ENCODE results near the gene DNAJB6. TPM values are rescaled to one million over a fixed set of nuclear protein-coding genes. Genes with fewer than 3 reads are reported as not detected.
"Not testable (repeated sequence)": the region's sequence is repeated elsewhere in the genome, so short reads cannot be mapped to it uniquely, and the experiment has no call there.

The DNAJB6 gene
- total RNA-seq, 1 donor from 2014 or later: 103 TPM

GRCh38 chr7:157444843-157445135 lies 108.0 kb downstream of the DNAJB6 start:
- intact Hi-C loops (cut with DNase I): no loop called here
- ATAC-seq: no peak

GRCh38 chr7:157445246-157445955 lies 108.6 kb downstream of the DNAJB6 start:
- H3K4me1 ChIP-seq: no peaks in the 10 kb centered on the region
- H3K4me3 ChIP-seq: no peak overlapping the region
- intact Hi-C loops (cut with DNase I): no loop called here
- DNase-seq (peak; percentile 11), ATAC-seq (no peak)
- no peaks in the 10 kb centered on the region for H3K36me3 ChIP-seq
- no peaks in the 10 kb centered on the region for H3K9me3 ChIP-seq
- no peaks in the 10 kb centered on the region for H3K27me3 ChIP-seq (ENCODE audit: low read depth)
- TF ChIP-seq, protein P1, sequence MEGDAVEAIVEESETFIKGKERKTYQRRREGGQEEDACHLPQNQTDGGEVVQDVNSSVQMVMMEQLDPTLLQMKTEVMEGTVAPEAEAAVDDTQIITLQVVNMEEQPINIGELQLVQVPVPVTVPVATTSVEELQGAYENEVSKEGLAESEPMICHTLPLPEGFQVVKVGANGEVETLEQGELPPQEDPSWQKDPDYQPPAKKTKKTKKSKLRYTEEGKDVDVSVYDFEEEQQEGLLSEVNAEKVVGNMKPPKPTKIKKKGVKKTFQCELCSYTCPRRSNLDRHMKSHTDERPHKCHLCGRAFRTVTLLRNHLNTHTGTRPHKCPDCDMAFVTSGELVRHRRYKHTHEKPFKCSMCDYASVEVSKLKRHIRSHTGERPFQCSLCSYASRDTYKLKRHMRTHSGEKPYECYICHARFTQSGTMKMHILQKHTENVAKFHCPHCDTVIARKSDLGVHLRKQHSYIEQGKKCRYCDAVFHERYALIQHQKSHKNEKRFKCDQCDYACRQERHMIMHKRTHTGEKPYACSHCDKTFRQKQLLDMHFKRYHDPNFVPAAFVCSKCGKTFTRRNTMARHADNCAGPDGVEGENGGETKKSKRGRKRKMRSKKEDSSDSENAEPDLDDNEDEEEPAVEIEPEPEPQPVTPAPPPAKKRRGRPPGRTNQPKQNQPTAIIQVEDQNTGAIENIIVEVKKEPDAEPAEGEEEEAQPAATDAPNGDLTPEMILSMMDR (IDR thresholded peaks at IDR 0.05): no peak
- no peak overlapping the region for H3K27ac ChIP-seq

More at GRCh38 chr7:157444843-157445135, 108.0 kb downstream of the DNAJB6 start:
- no peaks in the 10 kb centered on the region for H3K9me3 ChIP-seq
- DNase-seq: peak; percentile 23
- no peaks in the 10 kb centered on the region for H3K36me3 ChIP-seq
- no peaks in the 10 kb centered on the region for H3K27me3 ChIP-seq (ENCODE audit: low read depth)
- H3K4me1 ChIP-seq: no peaks in the 10 kb centered on the region
- TF ChIP-seq, protein P1 (IDR thresholded peaks at IDR 0.05): no peak
- H3K4me3 ChIP-seq: no peak overlapping the region
- H3K27ac ChIP-seq: no peak overlapping the region

DNA sequence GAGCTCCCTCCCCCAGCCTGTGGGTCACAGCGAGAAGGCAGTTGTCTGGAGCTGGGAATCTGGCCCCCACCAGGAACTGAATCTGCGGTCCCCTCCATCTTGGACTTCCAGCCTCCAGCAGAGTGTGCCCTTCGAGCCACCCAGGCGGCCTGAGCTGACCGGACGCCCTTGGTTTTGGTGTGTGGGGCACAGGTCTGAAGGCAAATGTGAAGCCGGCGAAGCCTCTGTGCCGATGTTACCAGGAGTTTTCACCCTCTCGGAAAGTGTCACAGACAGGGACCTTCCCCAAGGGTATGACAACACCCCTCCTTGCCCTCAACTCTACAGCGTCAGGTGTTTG lies 109.1 kb downstream of the DNAJB6 start:
- no peaks in the 10 kb centered on the region for H3K27me3 ChIP-seq (ENCODE audit: low read depth)
- no peak overlapping the region for H3K4me3 ChIP-seq
- no peaks in the 10 kb centered on the region for H3K36me3 ChIP-seq
- peak; percentile 26 for DNase-seq
- no peak for ATAC-seq
- intact Hi-C loops (cut with DNase I): no loop called here
- TF ChIP-seq, protein P1 (IDR thresholded peaks at IDR 0.05): no peak
- no peaks in the 10 kb centered on the region for H3K9me3 ChIP-seq
- no peaks in the 10 kb centered on the region for H3K4me1 ChIP-seq
- no peak overlapping the region for H3K27ac ChIP-seq

DNA sequence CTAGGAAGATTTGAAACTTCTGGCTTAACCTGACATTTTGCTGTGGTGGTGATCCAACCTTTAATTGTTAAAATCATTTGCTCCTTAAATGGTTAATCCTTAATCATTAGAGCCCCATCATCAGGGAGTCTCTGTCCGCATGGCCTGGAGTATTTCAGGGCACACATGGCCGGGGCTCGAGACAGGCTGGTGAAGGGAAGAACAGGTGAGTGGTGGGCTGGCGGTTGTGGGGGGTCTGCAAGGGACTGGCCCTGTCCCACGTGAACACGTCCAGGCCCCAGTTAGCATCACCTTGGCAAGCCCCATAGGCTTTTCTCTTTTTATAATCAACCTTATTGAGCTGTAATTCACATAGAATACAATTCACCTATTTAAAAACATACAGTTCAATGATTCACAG lies 109.5 kb downstream of the DNAJB6 start:
- Histone ChIP-seq H3K9me3 (no peaks in the 10 kb centered on the region), H3K4me1 (no peaks in the 10 kb centered on the region), H3K4me3 (no peak overlapping the region), H3K27me3 (ENCODE audit: low read depth) (no peaks in the 10 kb centered on the region), H3K27ac (no peak overlapping the region), H3K36me3 (no peaks in the 10 kb centered on the region)
- DNase-seq (peak; percentile 36), ATAC-seq (no peak)
- intact Hi-C loops (cut with DNase I): no loop called here
- TF ChIP-seq, protein P1 (IDR thresholded peaks at IDR 0.05): no peak

GRCh38 chr7:157454003-157454402 lies 117.2 kb downstream of the DNAJB6 start:
- peak; percentile 15 for DNase-seq
- ATAC-seq; H3K4me1 ChIP-seq; H3K36me3 ChIP-seq; H3K9me3 ChIP-seq; H3K27me3 ChIP-seq (ENCODE audit: low read depth); H3K27ac ChIP-seq; H3K4me3 ChIP-seq; intact Hi-C loops (cut with DNase I): not testable (repeated sequence)

- no peaks in the 10 kb centered on the region for H3K4me1 ChIP-seq
- TF ChIP-seq, protein P1 (IDR thresholded peaks at IDR 0.05): no peak
- no peaks in the 10 kb centered on the region for H3K9me3 ChIP-seq
- peaks cover 4% of the 10 kb centered on the region for H3K27me3 ChIP-seq (ENCODE audit: low read depth)
- H3K36me3 ChIP-seq: no peaks in the 10 kb centered on the region
- H3K4me3 ChIP-seq: no peak overlapping the region
- H3K27ac ChIP-seq: no peak overlapping the region
- DNase-seq (peak; percentile 23), ATAC-seq (no peak)
- intact Hi-C loops (cut with DNase I): no loop called here
Observed at GRCh38 chr7:157457355-157458253, 120.8 kb downstream of the DNAJB6 start.

Measured in lower lobe of right lung (tissue), 2 donors.